Tibial artery (tissue), 4 donors: ENCODE data around the gene DCUN1D5.

Experiments used
- DNase-seq, 2 donors: peaks; one replicate each; pipeline ENCODE4 v3.0.0-alpha.2; 2019
- H3K27ac ChIP-seq, 2 donors: fragments of 200-600 bp; sonication (generic) in 1 of 2; 1 replicate in 1 of 2; 2 replicates in 1 of 2; pipeline ENCODE4 v1.5.1; 2018 to 2019; ENCODE audit warnings: mild to moderate bottlenecking in 1 of 2
- H3K27me3 ChIP-seq, 2 donors: fragments of 200-600 bp; sonication (generic) in 1 of 2; one replicate each; pipeline versions ENCODE4 v1.5.1 to v1.6.0; 2016 to 2019
- H3K36me3 ChIP-seq, 3 donors: fragments of 200-600 bp; sonication (generic) in 2 of 3; one replicate each; pipeline ENCODE4 v1.5.1; 2016 to 2019; ENCODE audit warnings: mild to moderate bottlenecking in 2 of 3
- H3K4me1 ChIP-seq, 4 donors: fragments of 200-600 bp; sonication (generic) in 2 of 4; 1 replicate in 3 of 4; 2 replicates in 1 of 4; pipeline ENCODE4 v1.5.1; 2016 to 2019
- H3K4me3 ChIP-seq, 2 donors: fragments of 200-600 bp; sonication (generic) in 1 of 2; 1 replicate in 1 of 2; 2 replicates in 1 of 2; pipeline ENCODE4 v1.5.1; 2018 to 2019; ENCODE audit warnings: mild to moderate bottlenecking in 2 of 2
- H3K9me3 ChIP-seq, 3 donors: fragments of 200-600 bp; sonication (generic) in 1 of 3; one replicate each; pipeline ENCODE4 v1.5.1; 2016 to 2019
- CTCF ChIP-seq, 2 experiments: fragments of 200-600 bp in 1 of 2; fragments of 450-650 bp in 1 of 2; IDR thresholded peaks; one replicate each; pipeline ENCODE4 v1.5.1; 2017 to 2019; ENCODE audit warnings: antibody characterized with exemption in 2 of 2, mild to moderate bottlenecking in 1 of 2, moderate library complexity in 1 of 2
- intact Hi-C: fragments of 100-400 bp; cut with DNase I; formaldehyde crosslinking; loops from one replicate; pipeline ENCODE4 v1.15.0; 2023; ENCODE audit warnings: low total_unique reads

The DCUN1D5 gene

GRCh38 chr11:103047837-103048236, 44.1 kb downstream of the DCUN1D5 start:
- H3K4me1 ChIP-seq: no peaks in the 10 kb centered on the region
- H3K27ac ChIP-seq: no peak overlapping the region
- no peak overlapping the region for H3K4me3 ChIP-seq
- no peaks in the 10 kb centered on the region for H3K9me3 ChIP-seq
- no peak for TF ChIP-seq CTCF (IDR thresholded peaks at IDR 0.05)
- intact Hi-C loops: no loop called here
- no peaks in the 10 kb centered on the region for H3K27me3 ChIP-seq
- DNase-seq: no peak
- no peaks in the 10 kb centered on the region for H3K36me3 ChIP-seq

- no peaks in the 10 kb centered on the region for H3K4me1 ChIP-seq
Measured at GRCh38 chr11:103043826-103044678, 47.9 kb downstream of the DCUN1D5 start.

GRCh38 chr11:103042161-103042560, 49.8 kb downstream of the DCUN1D5 start:
- H3K9me3 ChIP-seq: no peaks in the 10 kb centered on the region
- no peak overlapping the region for H3K4me3 ChIP-seq
- H3K27ac ChIP-seq: no peak overlapping the region
- TF ChIP-seq CTCF (IDR thresholded peaks at IDR 0.05): no peak
- no peaks in the 10 kb centered on the region for H3K4me1 ChIP-seq
- H3K27me3 ChIP-seq: no peaks in the 10 kb centered on the region
- H3K36me3 ChIP-seq: no peaks in the 10 kb centered on the region
- intact Hi-C loops: no loop called here
- no peak for DNase-seq

More at GRCh38 chr11:103043826-103044678, 47.9 kb downstream of the DCUN1D5 start:
- intact Hi-C loops: no loop called here
- Histone ChIP-seq H3K27ac (no peak overlapping the region), H3K36me3 (no peaks in the 10 kb centered on the region), H3K9me3 (no peaks in the 10 kb centered on the region), H3K4me3 (no peak overlapping the region), H3K27me3 (no peaks in the 10 kb centered on the region)
- DNase-seq: no peak
- TF ChIP-seq CTCF (IDR thresholded peaks at IDR 0.05): no peak

- Histone ChIP-seq H3K27me3 (no peaks in the 10 kb centered on the region), H3K4me3 (no peak overlapping the region), H3K9me3 (no peaks in the 10 kb centered on the region), H3K36me3 (no peaks in the 10 kb centered on the region), H3K27ac (no peak overlapping the region), H3K4me1 (no peaks in the 10 kb centered on the region)
- intact Hi-C loops: no loop called here
- TF ChIP-seq CTCF (IDR thresholded peaks at IDR 0.05): peak; percentile 39 to 48
- DNase-seq: no peak
Measured at GRCh38 chr11:103035791-103036434, 56.0 kb downstream of the DCUN1D5 start.

- TF ChIP-seq CTCF (IDR thresholded peaks at IDR 0.05): no peak
- Histone ChIP-seq H3K4me1 (no peaks in the 10 kb centered on the region), H3K36me3 (no peaks in the 10 kb centered on the region), H3K27ac (no peak overlapping the region), H3K27me3 (no peaks in the 10 kb centered on the region), H3K9me3 (no peaks in the 10 kb centered on the region), H3K4me3 (no peak overlapping the region)
- intact Hi-C loops: no loop called here
- no peak for DNase-seq
Measured at GRCh38 chr11:103035216-103035615, 56.7 kb downstream of the DCUN1D5 start.
